PC-3 (cell line): ENCODE results near the gene LPCAT4. TPM values are rescaled to one million over a fixed set of nuclear protein-coding genes. Genes with fewer than 3 reads are reported as not detected.
"Not testable (repeated sequence)": the region's sequence is repeated elsewhere in the genome, so short reads cannot be mapped to it uniquely, and the experiment has no call there.

Source experiments
- ATAC-seq: fragments of 200-7000 bp; cut with Tn5 transposase; 2 replicates; pipeline ENCODE4 v1.9.1; 2020; ENCODE audit warnings: mild to moderate bottlenecking, moderate library complexity
- BruUV-seq: library from RNA; stranded (reverse); fragments of 400-500 nt; replicated peaks from 2 replicates; lab custom pipeline; 2021; lab: Mats Ljungman, UMichigan
- CTCF ChIA-PET: fragments of 300-600 bp; sonication (Branson Sonifier 250); formaldehyde crosslinking; loops from one replicate; lab custom pipeline; 2022; ENCODE audit warnings: antibody characterized with exemption; lab: Charles Lee
- POLR2A ChIA-PET: fragments of 300-600 bp; sonication (Branson Sonifier 250); formaldehyde crosslinking; loops from one replicate; lab custom pipeline; 2022; ENCODE audit warnings: antibody characterized with exemption; ENCODE audit not compliant: unreplicated experiment; lab: Charles Lee
- DNase-seq: peaks from one replicate; pipeline ENCODE4 v3.0.0-alpha.2; 2015
- H2AFZ ChIP-seq: fragments of 300-600 bp; sonication (generic); 2 replicates; pipeline ENCODE4 v1.6.0; 2016; ENCODE audit warnings: antibody characterized with exemption, low read length
- H3F3A ChIP-seq: fragments of 300-600 bp; sonication (generic); one replicate; pipeline ENCODE4 v1.6.0; 2017; ENCODE audit warnings: antibody characterized with exemption, low read length, control low read depth, mild to moderate bottlenecking; ENCODE audit not compliant: unreplicated experiment
- H3K27ac ChIP-seq: fragments of 300-600 bp; sonication (generic); 2 replicates; pipeline ENCODE4 v1.5.1; 2016; ENCODE audit warnings: mild to moderate bottlenecking, low read length
- H3K27me3 ChIP-seq: fragments of 300-600 bp; sonication (generic); 2 replicates; pipeline ENCODE4 v1.6.1; 2016; ENCODE audit warnings: low read length, mixed read lengths
- H3K36me3 ChIP-seq: fragments of 300-600 bp; sonication (generic); 2 replicates; pipeline ENCODE4 v1.6.1; 2016; ENCODE audit warnings: low read depth, mixed run types, low read length, mixed read lengths
- H3K4me1 ChIP-seq: fragments of 300-600 bp; sonication (generic); 2 replicates; pipeline ENCODE4 v1.5.1; 2016; ENCODE audit warnings: low read length; ENCODE audit not compliant: insufficient read depth
- H3K4me2 ChIP-seq: fragments of 300-600 bp; sonication (generic); 2 replicates; pipeline ENCODE4 v1.6.0; 2016; ENCODE audit warnings: low read length
- H3K4me3 ChIP-seq: fragments of 300-600 bp; sonication (generic); 2 replicates; pipeline ENCODE4 v1.5.1; 2016; ENCODE audit warnings: mild to moderate bottlenecking, low read length, mixed read lengths
- H3K79me2 ChIP-seq: fragments of 300-600 bp; sonication (generic); 2 replicates; pipeline ENCODE4 v1.6.1; 2017; ENCODE audit warnings: low read length, mixed read lengths
- H3K9ac ChIP-seq: fragments of 300-600 bp; sonication (generic); 2 replicates; pipeline ENCODE4 v1.6.0; 2016; ENCODE audit warnings: mild to moderate bottlenecking, low read length
- H3K9me2 ChIP-seq: fragments of 300-600 bp; sonication (generic); replicated peaks from 2 replicates; pipeline ENCODE4 v1.6.1; 2016; ENCODE audit warnings: mixed run types, low read length, mixed read lengths
- H3K9me3 ChIP-seq: fragments of 300-600 bp; sonication (generic); 2 replicates; pipeline ENCODE4 v1.6.1; 2016; ENCODE audit warnings: low read length, mixed read lengths
- H4K20me1 ChIP-seq: fragments of 300-600 bp; sonication (generic); 2 replicates; pipeline ENCODE4 v1.6.1; 2016; ENCODE audit warnings: low read length, mixed read lengths
- EZH2 ChIP-seq: fragments of 300-600 bp; sonication (generic); IDR thresholded peaks from one replicate; pipeline ENCODE4 v1.6.1; 2017; ENCODE audit warnings: antibody characterized with exemption, mild to moderate bottlenecking, low read length; ENCODE audit not compliant: unreplicated experiment
- EZH2phosphoT487 ChIP-seq: fragments of 300-600 bp; sonication (generic); IDR thresholded peaks from 2 replicates; pipeline ENCODE4 v1.6.1; 2018; ENCODE audit warnings: mild to moderate bottlenecking, antibody characterized with exemption, low read length, borderline replicate concordance
- intact Hi-C: fragments of 100-400 bp; cut with micrococcal nuclease; formaldehyde crosslinking; loops from 2 replicates; pipeline ENCODE4 v1.9.0; 2023
- total RNA-seq: library from RNA; depleted of rRNA; stranded (reverse); fragments of >200 nt; gene quantifications from 2 replicates; pipeline ENCODE4 v1.2.3, GENCODE V29; 2014
- TF ChIP-seq, protein P1 (sequence below): fragments of 300-600 bp; sonication (generic); conservative IDR thresholded peaks from 2 replicates; pipeline ENCODE4 v1.5.1; 2017; ENCODE audit warnings: antibody characterized with exemption, low read depth, mild to moderate bottlenecking, low read length

The LPCAT4 gene
- total RNA-seq, 1 experiment from 2014 or later: 37.0 TPM

DNA sequence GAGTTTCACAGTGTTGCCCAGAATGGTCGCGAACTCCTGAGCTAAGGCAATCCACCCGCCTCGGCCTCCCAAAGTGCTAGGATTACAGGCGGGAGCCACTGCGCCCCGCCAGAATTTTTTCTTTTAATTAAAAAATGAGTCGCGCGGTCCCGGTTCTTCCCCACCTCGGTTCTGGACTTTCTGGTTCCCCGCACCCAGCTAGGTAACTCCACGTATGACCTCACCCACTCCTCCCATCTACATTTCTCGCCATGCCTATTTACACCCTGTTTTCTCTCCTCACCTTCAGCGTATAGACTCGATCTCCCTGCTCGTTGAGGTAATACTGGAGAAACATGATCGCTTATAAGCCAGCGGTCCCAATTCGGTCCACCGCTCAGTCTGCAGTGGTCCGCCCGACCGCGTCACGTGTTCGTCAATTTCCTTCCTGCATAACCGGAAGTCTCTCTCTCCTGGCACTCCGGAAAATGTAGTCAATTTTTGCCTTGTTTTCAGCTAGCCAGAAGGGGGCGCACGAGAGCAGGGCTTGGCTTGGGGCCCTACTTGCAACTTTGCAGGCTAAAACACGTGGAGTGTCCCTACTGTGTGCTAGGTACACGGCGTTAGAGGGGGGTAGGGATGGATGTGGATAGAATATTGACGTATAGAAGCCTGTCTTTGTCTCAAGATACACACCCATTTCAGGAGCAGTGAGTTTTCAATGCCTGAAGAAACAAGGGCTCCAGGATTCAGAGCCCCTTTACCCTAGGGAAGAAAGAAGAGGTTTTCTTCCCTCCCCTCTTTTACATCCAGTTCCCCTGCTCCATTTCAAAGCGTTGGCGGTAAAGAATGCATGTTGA, 24.0 kb downstream of the LPCAT4 start, which contains the start of the genes NOP10 and NUTM1:
Gene NOP10 (minus strand): TSS at position 400 of the 839 bp plus-strand sequence. CDS start 63 bp downstream, at position 337.
Gene NUTM1 (plus strand): TSS at position 579 of the 839 bp plus-strand sequence. CDS start 382 bp downstream, outside the sequence.
- H3K27ac ChIP-seq: peak within 1 kb of the TSS; percentile 88
- peaks cover 18% of the 10 kb centered on the region for H3K36me3 ChIP-seq
- H2AFZ ChIP-seq: peak within 1 kb of the TSS; percentile 76
- H3K27me3 ChIP-seq: no peaks in the 10 kb centered on the region
- H3F3A ChIP-seq: peaks cover 14% of the 10 kb centered on the region
- ATAC-seq: peak; percentile 75
- H3K4me2 ChIP-seq: peak within 1 kb of the TSS; percentile 87
- no peaks in the 10 kb centered on the region for H3K9me2 ChIP-seq
- H3K9ac ChIP-seq: peak within 1 kb of the TSS; percentile 99
- peak within 1 kb of the TSS; percentile 85 for H3K4me3 ChIP-seq
- H3K4me1 ChIP-seq: peaks cover 29% of the 10 kb centered on the region
- no peak for TF ChIP-seq EZH2phosphoT487
- no peak for TF ChIP-seq EZH2
- TF ChIP-seq, protein P1, sequence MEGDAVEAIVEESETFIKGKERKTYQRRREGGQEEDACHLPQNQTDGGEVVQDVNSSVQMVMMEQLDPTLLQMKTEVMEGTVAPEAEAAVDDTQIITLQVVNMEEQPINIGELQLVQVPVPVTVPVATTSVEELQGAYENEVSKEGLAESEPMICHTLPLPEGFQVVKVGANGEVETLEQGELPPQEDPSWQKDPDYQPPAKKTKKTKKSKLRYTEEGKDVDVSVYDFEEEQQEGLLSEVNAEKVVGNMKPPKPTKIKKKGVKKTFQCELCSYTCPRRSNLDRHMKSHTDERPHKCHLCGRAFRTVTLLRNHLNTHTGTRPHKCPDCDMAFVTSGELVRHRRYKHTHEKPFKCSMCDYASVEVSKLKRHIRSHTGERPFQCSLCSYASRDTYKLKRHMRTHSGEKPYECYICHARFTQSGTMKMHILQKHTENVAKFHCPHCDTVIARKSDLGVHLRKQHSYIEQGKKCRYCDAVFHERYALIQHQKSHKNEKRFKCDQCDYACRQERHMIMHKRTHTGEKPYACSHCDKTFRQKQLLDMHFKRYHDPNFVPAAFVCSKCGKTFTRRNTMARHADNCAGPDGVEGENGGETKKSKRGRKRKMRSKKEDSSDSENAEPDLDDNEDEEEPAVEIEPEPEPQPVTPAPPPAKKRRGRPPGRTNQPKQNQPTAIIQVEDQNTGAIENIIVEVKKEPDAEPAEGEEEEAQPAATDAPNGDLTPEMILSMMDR: peak; percentile 93
- H4K20me1 ChIP-seq: no peaks in the 10 kb centered on the region
- CTCF ChIA-PET: interaction anchor here (0.8 to 1.9 kb wide), 2 partner anchors 16 to 24 kb away, joined by 6 to 11 read pairs; partner anchors contain the start of gene LPCAT4
- no TSS peak for BruUV-seq
- intact Hi-C loops: loop anchor here (1.0 to 2.0 kb wide), 3 partner anchors 24 to 126 kb away; partner anchors contain the start of gene LPCAT4
- H3K79me2 ChIP-seq: peaks cover 39% of the 10 kb centered on the region
- H3K9me3 ChIP-seq: no peaks in the 10 kb centered on the region
- peak; percentile 91 for DNase-seq
- POLR2A ChIA-PET: interaction anchor here (0.7 to 0.8 kb wide), 3 partner anchors 17 to 236 kb away, joined by 3 to 22 read pairs (median 4); no protein-coding TSS in a partner anchor

DNA sequence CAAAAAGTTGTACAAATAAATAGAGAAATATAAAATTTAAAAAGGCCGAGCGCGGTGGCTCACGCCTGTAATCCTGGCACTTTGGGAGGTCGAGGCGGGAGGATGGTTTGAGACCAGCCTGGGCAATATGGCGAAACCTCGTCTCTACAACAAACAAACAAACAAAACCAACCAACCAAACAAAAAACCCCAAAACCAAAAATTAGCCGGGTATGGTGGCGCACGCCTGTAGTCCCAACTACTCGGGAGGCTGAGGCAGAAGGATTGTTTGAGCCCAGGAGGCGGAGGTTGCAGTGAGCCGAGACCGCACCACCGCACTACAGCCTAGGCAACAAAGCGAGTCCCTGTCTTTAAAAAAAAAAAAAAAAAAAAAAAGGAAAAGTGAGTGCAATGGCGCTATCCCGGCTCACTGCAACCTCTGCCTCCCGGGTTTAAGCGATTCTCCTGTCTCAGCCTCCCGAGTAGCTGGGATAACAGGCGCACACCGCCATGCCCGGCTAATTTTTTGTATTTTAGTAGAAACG, 24.7 kb downstream of the LPCAT4 start:
- peak overlapping the region; percentile 85 for H3K4me3 ChIP-seq
- not testable (repeated sequence) for H3K27me3 ChIP-seq, H3K9me3 ChIP-seq, DNase-seq, H3K9me2 ChIP-seq, ATAC-seq, BruUV-seq, H4K20me1 ChIP-seq
- peaks cover 41% of the 10 kb centered on the region for H3K79me2 ChIP-seq
- ChIA-PET POLR2A (interaction anchor here (0.7 kb wide), 1 partner anchor 235 kb away, joined by 22 read pairs; no protein-coding TSS in a partner anchor), CTCF (interaction anchor here (0.8 to 1.9 kb wide), 2 partner anchors 16 to 25 kb away, joined by 6 to 11 read pairs; partner anchors contain the start of gene LPCAT4)
- peak overlapping the region; percentile 99 for H3K9ac ChIP-seq
- H3F3A ChIP-seq: peaks cover 14% of the 10 kb centered on the region
- intact Hi-C loops: loop anchor here (2.0 kb wide), 2 partner anchors 67 to 125 kb away; no protein-coding TSS in a partner anchor
- peak overlapping the region; percentile 76; the same call in 1 of the 2 replicates for H2AFZ ChIP-seq
- H3K4me2 ChIP-seq: peak overlapping the region; percentile 87
- H3K27ac ChIP-seq: peak overlapping the region; percentile 88
- peaks cover 18% of the 10 kb centered on the region for H3K36me3 ChIP-seq
- peaks cover 29% of the 10 kb centered on the region for H3K4me1 ChIP-seq
